A549 (cell line): ENCODE measurements around the gene DYNLT4.

Experiments used
- CTCF ChIP-seq: fragments of >200 bp; sonication (Bioruptor Twin); formaldehyde crosslinking; IDR thresholded peaks from 3 replicates; pipeline ENCODE4 v1.5.1; 2016
- ESRRA ChIP-seq: fragments of 150-350 bp; IDR thresholded peaks from 2 replicates; pipeline ENCODE4 v1.6.1; 2014; ENCODE audit warnings: mild to moderate bottlenecking, low read length, borderline replicate concordance
- JUNB ChIP-seq: fragments of >200 bp; sonication (Bioruptor Twin); formaldehyde crosslinking; IDR thresholded peaks from 2 replicates; pipeline ENCODE4 v1.6.1; 2016
- TF ChIP-seq, protein P1 (sequence below): fragments of 150-350 bp; IDR thresholded peaks from 2 replicates; pipeline ENCODE4 v1.6.1; 2014; ENCODE audit warnings: low read depth, mild to moderate bottlenecking, low read length

DNA sequence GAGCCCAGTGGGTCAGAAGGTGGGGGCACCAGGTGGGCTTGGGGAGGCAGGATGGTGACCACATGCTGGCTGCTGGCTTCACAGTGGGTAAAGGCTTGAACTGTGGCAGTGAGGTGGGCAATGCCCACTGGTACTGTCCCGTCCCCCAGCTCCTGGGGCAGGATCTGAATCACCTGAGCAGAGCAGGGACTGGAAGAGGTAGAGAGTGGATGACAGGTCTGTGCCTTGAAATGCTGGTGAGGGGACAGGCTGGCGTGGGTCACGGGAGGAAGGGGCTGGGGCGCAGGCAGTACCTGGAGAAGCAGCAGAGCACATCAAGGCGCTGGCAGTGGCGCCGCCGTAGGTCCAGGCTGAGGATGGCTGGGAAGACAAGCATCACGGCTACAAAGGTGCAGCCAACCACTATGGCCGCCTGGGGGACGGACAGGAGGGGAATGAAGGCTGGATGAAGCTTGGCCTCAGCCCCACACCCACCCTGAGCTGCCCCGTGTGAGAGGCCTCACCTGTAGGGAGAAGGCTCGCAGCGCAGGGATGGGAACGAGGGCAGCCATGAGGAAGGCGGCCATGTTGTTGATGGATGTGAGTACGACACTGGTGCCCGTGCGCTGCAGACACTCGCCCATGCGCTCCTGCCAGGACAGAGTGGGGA, 21.0 kb upstream of the DYNLT4 start:
- TF ChIP-seq ESRRA (no peak), CTCF (no peak), JUNB (no peak)
- TF ChIP-seq, protein P1, sequence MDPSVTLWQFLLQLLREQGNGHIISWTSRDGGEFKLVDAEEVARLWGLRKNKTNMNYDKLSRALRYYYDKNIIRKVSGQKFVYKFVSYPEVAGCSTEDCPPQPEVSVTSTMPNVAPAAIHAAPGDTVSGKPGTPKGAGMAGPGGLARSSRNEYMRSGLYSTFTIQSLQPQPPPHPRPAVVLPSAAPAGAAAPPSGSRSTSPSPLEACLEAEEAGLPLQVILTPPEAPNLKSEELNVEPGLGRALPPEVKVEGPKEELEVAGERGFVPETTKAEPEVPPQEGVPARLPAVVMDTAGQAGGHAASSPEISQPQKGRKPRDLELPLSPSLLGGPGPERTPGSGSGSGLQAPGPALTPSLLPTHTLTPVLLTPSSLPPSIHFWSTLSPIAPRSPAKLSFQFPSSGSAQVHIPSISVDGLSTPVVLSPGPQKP, result no peak
